ENCODE results near the gene URB2.

The URB2 gene

DNA sequence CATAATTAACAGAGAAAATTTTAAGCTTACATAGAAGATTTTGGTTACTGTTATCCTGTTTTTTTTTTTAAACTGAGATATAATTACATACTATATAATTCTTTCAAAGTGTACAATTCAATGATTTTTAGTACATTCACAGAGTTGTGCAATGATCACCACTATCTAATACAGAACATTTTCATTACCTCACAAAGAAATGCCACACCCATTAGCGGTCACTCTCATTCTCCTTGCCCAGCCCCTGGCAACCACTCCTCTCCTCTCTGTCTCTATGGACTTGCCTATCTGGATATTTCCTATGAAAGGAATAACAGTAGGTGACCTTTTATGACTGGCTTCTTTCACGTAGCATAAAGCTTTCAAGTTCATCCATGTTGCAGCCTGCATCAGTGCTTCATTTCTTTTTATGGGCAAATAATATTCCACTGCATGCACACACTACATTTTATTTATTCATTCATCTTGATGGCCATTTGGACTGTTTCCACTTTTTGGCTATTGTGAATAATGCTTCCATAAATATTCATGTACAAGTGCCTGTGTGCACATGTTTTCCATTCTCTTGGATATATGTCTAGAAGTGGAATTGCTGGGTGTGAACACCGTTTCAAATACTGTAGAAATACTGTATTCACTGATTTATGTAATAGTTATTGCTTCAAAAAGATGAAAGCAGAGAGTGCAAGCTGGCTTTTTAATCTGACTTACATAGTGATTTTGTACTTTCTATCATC is 26.7 kb upstream of the URB2 start:
- no peak for DNase-seq (ENCODE audit: low read depth)
- H3K4me3 ChIP-seq (ENCODE audit: low read depth, low read length), result no peak overlapping the region
- TF ChIP-seq, protein P1, sequence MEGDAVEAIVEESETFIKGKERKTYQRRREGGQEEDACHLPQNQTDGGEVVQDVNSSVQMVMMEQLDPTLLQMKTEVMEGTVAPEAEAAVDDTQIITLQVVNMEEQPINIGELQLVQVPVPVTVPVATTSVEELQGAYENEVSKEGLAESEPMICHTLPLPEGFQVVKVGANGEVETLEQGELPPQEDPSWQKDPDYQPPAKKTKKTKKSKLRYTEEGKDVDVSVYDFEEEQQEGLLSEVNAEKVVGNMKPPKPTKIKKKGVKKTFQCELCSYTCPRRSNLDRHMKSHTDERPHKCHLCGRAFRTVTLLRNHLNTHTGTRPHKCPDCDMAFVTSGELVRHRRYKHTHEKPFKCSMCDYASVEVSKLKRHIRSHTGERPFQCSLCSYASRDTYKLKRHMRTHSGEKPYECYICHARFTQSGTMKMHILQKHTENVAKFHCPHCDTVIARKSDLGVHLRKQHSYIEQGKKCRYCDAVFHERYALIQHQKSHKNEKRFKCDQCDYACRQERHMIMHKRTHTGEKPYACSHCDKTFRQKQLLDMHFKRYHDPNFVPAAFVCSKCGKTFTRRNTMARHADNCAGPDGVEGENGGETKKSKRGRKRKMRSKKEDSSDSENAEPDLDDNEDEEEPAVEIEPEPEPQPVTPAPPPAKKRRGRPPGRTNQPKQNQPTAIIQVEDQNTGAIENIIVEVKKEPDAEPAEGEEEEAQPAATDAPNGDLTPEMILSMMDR (IDR thresholded peaks at IDR 0.05; ENCODE audit: low read depth, low read length, missing control alignments), result no peak

DNA sequence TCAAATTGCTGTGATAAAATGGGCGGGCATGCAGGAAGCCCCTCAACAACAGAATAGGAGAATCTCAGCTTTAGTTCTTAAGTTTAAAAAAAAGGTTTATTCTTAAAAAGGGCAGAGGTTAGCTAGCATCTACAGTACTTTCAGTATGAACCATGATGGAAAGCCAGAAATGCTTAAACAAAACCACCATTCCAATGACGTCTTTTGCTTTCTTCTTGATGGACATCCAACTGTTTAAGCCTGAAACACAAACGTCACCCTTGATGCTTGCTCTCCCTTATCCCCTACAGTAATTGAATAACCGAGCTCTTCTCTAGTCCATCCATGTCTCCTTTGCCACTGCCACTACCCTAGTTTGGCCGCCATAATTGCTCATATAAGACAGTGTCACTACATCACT is 25.8 kb upstream of the URB2 start:
- no peak for DNase-seq (ENCODE audit: low read depth)
- TF ChIP-seq, protein P1 (IDR thresholded peaks at IDR 0.05; ENCODE audit: low read depth, low read length, missing control alignments), result no peak

DNA sequence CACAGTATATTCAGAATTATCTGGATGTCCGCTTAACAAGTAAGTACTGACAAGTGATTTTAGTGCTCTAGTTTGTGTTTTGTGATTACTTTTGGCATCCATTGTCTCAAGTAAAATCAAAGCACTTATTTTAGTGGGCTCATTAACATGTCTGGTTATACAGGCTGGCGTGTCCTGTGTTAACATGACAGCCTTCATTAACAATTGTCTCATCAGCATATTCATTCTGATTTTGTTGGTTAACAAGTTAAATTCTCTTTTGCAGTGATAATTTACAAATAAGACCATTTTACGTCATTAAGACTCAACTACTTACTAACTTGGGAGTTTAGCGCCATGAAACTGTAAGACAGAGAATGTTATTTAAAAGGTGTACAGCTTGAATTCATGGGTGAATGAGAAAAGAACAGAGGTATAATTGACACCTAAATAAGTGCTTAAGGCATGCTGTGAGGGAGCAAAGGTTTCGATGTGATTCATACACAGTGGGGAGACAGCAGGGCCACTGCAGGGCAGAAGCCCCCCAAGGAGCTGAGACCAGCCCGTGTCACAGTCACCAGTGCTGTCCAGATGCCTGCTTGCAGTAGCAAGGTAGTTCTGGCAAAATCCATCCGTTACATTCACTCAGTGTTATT is 22.6 kb upstream of the URB2 start:
- DNase-seq (ENCODE audit: low read depth), result no peak
- H3K4me3 ChIP-seq (ENCODE audit: low read depth, low read length), result no peak overlapping the region
- TF ChIP-seq, protein P1 (IDR thresholded peaks at IDR 0.05; ENCODE audit: low read depth, low read length, missing control alignments), result no peak

More for the DNA sequence above, 25.8 kb upstream of the URB2 start:
- no peak overlapping the region for H3K4me3 ChIP-seq (ENCODE audit: low read depth, low read length)

DNA sequence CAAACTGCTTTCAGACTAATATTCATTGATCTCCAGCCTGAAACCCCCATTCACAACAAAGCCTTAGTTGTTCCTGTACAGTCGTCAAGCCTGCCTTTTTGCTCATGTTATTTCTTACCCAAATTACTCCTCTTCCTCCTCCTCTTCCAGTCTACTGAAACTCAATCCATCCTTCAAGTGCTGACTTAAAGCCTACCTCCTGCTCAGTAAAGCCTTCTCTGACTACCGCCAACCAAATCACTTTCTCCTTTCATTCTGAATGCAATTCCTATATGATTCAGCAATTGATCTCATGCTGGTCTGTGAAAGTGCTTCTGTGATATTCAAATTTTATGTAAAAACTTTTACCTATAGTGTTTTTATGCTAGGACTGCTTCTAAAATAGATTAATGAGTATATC is 18.7 kb upstream of the URB2 start:
- TF ChIP-seq, protein P1 (IDR thresholded peaks at IDR 0.05; ENCODE audit: low read depth, low read length, missing control alignments), result no peak
- no peak overlapping the region for H3K4me3 ChIP-seq (ENCODE audit: low read depth, low read length)
- no peak for DNase-seq (ENCODE audit: low read depth)

DNA sequence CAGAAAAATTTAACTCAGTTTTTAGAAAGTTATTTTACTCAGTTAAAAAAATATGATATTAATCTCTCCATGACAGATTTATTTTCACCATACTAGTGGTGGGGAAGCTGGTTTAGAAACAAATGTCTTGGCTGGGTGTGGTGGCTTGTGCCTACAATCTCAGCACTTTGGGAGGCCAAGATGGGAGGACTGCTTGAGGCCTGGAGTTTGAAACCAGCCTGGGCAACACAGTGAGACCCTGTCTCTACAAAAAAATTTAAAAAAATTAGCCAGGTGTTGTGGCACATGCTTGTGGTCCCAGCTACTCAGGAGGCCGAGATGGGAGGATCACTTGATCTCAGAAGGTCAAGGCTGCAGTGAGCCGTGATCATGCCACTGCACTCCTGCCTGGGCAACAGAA is 17.5 kb upstream of the URB2 start:
- H3K4me3 ChIP-seq (ENCODE audit: low read depth, low read length), result no peak overlapping the region
- TF ChIP-seq, protein P1 (IDR thresholded peaks at IDR 0.05; ENCODE audit: low read depth, low read length, missing control alignments), result no peak

DNA sequence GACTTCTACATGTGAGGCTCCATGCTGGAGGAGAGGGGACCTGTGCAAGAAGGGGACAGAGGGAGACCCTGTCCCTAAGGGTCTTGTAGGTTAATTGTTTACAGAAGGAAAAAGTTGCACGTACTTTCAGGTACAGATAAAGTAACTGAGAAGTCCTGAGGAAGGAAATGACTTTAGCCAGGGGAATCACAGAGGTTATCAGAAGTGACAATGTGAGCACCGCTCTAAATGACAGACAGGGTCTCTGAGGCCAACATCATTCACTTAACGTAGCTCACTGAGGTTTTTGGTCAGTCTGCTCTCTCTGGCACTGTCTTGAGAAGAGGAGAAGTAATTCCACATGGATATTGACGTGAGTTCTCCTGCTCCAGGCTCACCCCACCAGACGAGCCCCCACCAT is 12.1 kb upstream of the URB2 start:
- TF ChIP-seq, protein P1 (IDR thresholded peaks at IDR 0.05; ENCODE audit: low read depth, low read length, missing control alignments), result no peak
- DNase-seq (ENCODE audit: low read depth), result no peak

More for the DNA sequence above, 17.5 kb upstream of the URB2 start:
- DNase-seq (ENCODE audit: low read depth), result no peak

More for the DNA sequence above, 12.1 kb upstream of the URB2 start:
- no peak overlapping the region for H3K4me3 ChIP-seq (ENCODE audit: low read depth, low read length)
